Embryonic facial prominence (tissue), 1 donor: ENCODE measurements around the gene TMEM97.
"Not testable (repeated sequence)": the region's sequence is repeated elsewhere in the genome, so short reads cannot be mapped to it uniquely, and the experiment has no call there.

ENCODE experiments used
- DNase-seq: peaks from one replicate; pipeline ENCODE4 v3.0.0-alpha.2; 2016; ENCODE audit errors: extremely low spot score

Gene TMEM97

GRCh38 chr17:28318759-28319597 is at the start of gene TMEM97:
Gene TMEM97 (plus strand): TSS chr17:28319200. CDS start chr17:28319240, 40 bp downstream.
- DNase-seq: peak; percentile 89

GRCh38 chr17:28270055-28270454 is 48.9 kb upstream of the TMEM97 start:
- DNase-seq: no peak

- no peak for DNase-seq
Measured at GRCh38 chr17:28270926-28271325, 48.1 kb upstream of the TMEM97 start.

- no peak for DNase-seq
Measured at GRCh38 chr17:28271431-28271830, 47.6 kb upstream of the TMEM97 start.

GRCh38 chr17:28272166-28272565 is 46.8 kb upstream of the TMEM97 start:
- DNase-seq: no peak

GRCh38 chr17:28273341-28273740 is 45.7 kb upstream of the TMEM97 start:
- not testable (repeated sequence) for DNase-seq

- no peak for DNase-seq
Measured at GRCh38 chr17:28274591-28275265, 44.3 kb upstream of the TMEM97 start.

- DNase-seq: no peak
Measured at GRCh38 chr17:28276011-28276410, 43.0 kb upstream of the TMEM97 start.

GRCh38 chr17:28279411-28279810 is 39.6 kb upstream of the TMEM97 start:
- DNase-seq: no peak

- DNase-seq: no peak
Measured at GRCh38 chr17:28280826-28281225, 38.2 kb upstream of the TMEM97 start.

- DNase-seq: no peak
Measured at GRCh38 chr17:28282596-28282995, 36.4 kb upstream of the TMEM97 start.

GRCh38 chr17:28285965-28286364 is 33.0 kb upstream of the TMEM97 start:
- DNase-seq: no peak

GRCh38 chr17:28290703-28291102 is 28.3 kb upstream of the TMEM97 start:
- DNase-seq: no peak

- DNase-seq: no peak
Measured at GRCh38 chr17:28291780-28292330, 27.1 kb upstream of the TMEM97 start.

GRCh38 chr17:28292878-28293277 is 26.1 kb upstream of the TMEM97 start:
- not testable (repeated sequence) for DNase-seq

- DNase-seq: no peak
Measured at GRCh38 chr17:28293994-28294393, 25.0 kb upstream of the TMEM97 start.

- no peak for DNase-seq
Measured at GRCh38 chr17:28295677-28296578, 23.1 kb upstream of the TMEM97 start.

GRCh38 chr17:28298449-28298848 is 20.6 kb upstream of the TMEM97 start:
- no peak for DNase-seq

GRCh38 chr17:28306954-28307401 is 12.0 kb upstream of the TMEM97 start:
- no peak for DNase-seq

- DNase-seq: no peak
Measured at GRCh38 chr17:28313841-28314240, 5.2 kb upstream of the TMEM97 start.

- no peak for DNase-seq
Measured at GRCh38 chr17:28315846-28316705, 2.9 kb upstream of the TMEM97 start.
